Sciatic nerve (tissue), 2 donors: ENCODE results near the gene GPR18. TPM values are rescaled to one million over a fixed set of nuclear protein-coding genes. Genes with fewer than 3 reads are reported as not detected.
A peak's percentile ranks its signal among the peaks of the same experiment; 100 is the strongest.

Experiments
- ATAC-seq: fragments of 200-7000 bp; cut with Tn5 transposase; one replicate; pipeline ENCODE4 v1.9.1; 2020; ENCODE audit warnings: mild to moderate bottlenecking, moderate library complexity
- DNase-seq: peaks from one replicate; pipeline ENCODE4 v3.0.0-alpha.2; 2020; ENCODE audit warnings: low spot score
- intact Hi-C: fragments of 100-400 bp; cut with DNase I; formaldehyde crosslinking; loops from one replicate; pipeline ENCODE4 v1.14.2; 2022
- total RNA-seq: library from RNA; stranded (reverse); fragmentation: NEBNext Ultra II Directional; extraction: Animal tissue kit (Norgen Biotek cat#: 25700); gene quantifications from one replicate; pipeline ENCODE4 v1.2.1, GENCODE V29; 2021
- donor health status: DM: no; HTN: no; CAD: no.
- donor health status: DM: no; HTN: no; CAD: no.

Gene GPR18
- total RNA-seq, 1 donor from 2014 or later: not detected

DNA sequence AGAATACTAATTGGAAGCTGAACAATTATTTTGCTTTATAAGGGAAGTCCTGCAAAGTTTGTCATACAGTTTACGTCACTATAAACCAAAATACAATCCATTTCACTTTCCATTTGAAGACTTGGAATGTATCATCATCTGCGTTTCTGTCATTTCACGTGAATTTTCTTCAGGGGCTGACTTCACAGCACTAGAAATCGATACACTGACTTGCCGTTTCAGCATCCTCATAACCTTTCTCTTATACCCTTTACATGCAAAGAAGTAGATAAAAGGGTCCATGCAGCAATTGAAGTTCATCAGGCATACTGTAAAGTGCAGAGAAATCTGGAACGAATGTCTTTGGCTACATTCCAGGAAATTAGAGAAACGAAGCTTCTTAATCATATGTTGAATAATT is 36.8 kb upstream of the GPR18 start:
- intact Hi-C loops: no loop called here
- DNase-seq: no peak
- ATAC-seq: no peak

- ATAC-seq (no peak), DNase-seq (no peak)
- intact Hi-C loops: no loop called here
These were observed 36.0 kb upstream of the GPR18 start for GRCh38 chr13:99294198-99294597.

GRCh38 chr13:99293178-99293577 is 35.0 kb upstream of the GPR18 start:
- ATAC-seq (peak; percentile 26), DNase-seq (no peak)
- intact Hi-C loops: no loop called here

- ATAC-seq (no peak), DNase-seq (no peak)
- intact Hi-C loops: no loop called here
These were observed 32.7 kb upstream of the GPR18 start for GRCh38 chr13:99290894-99291293.

DNA sequence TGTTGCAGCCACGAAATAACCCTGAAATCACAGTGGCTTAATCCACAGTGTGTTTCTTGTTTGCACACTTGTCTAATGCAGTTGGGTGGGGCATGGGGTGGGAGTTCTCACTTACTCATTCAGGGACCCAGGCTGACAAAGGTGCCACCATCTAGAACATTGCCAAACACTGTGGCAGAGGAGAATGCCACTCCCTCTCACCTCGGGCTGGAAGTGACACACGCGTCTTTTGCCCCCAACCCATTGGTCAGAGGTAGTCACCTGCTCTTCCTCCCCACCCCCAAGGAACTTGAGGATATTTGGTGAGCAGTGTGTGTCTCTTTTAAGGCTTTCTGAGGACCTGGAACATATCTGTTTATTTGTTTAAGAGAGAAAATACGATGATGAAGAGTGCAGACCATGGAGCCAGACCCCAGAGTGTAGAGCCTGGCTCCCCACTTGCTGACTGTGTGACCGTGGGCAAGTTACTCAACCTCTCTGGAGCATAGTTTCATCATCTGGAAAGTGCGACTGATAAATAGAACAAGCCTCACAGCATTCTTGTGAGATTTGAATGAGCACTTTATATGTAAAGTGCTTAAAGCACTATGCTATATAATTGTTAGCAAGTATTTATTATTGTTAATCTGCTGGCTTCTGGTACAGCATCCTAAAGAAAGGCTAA is 31.6 kb upstream of the GPR18 start:
- ATAC-seq (no peak), DNase-seq (no peak)
- intact Hi-C loops: no loop called here

DNA sequence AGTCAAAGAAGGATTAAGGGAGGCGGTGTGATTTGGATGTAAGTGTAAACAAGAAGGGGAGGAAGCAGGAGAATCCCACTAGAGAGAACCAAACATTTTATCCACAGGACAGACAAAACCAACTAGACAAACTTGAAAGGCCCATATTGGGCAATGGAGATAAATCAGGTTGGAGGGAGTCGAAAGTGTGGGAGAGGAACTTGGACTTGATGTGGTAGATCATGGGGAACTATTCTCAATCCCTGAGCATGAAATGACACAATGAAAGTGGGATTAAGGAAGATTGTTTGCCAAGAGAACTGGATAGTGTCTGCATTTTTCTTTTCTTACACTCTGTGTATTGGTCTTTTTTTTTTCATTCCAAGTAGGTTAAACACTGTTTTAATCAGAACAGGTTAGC is 31.1 kb upstream of the GPR18 start:
- intact Hi-C loops: no loop called here
- no peak for ATAC-seq
- no peak for DNase-seq

DNA sequence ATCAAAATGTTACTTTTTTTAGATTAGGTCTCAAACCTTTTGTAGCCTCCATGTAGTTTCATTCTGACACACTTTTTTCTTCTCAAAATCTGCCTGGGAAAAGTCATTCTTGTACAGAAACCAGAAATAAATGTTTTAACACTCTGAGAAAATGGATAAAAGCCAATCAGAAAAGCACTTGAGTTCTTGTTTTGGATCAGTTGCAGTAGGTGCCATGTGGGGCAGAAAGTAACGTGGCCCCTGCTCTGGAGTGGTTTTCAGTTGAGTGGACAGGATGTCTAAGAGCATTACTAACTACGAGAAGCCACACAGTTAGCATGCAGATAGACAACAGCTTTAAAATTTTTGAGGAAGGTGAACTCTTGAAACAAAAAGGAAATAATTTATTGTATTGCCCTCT is 29.9 kb upstream of the GPR18 start:
- ATAC-seq (no peak), DNase-seq (no peak)
- intact Hi-C loops: no loop called here

DNA sequence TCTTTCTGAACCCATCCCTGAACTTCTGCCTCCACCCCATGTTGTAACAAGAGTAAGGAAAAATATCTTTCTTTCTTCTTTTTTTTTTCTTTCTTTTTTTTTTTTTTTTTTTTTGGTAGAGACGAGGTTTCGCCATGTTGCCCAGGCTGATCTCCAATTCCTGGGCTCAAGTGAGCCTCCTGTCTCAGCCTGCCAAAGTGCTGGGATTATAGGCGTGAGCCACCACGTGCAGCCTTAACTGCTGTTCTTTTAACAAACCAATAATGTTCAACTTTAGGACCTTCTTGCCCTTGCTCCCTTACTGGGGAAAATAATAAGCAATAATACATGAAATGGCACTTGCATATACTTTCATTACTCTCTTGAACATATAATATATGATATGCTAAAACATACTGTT is 29.4 kb upstream of the GPR18 start:
- DNase-seq: no peak
- ATAC-seq: peak; percentile 30
- intact Hi-C loops: no loop called here

DNA sequence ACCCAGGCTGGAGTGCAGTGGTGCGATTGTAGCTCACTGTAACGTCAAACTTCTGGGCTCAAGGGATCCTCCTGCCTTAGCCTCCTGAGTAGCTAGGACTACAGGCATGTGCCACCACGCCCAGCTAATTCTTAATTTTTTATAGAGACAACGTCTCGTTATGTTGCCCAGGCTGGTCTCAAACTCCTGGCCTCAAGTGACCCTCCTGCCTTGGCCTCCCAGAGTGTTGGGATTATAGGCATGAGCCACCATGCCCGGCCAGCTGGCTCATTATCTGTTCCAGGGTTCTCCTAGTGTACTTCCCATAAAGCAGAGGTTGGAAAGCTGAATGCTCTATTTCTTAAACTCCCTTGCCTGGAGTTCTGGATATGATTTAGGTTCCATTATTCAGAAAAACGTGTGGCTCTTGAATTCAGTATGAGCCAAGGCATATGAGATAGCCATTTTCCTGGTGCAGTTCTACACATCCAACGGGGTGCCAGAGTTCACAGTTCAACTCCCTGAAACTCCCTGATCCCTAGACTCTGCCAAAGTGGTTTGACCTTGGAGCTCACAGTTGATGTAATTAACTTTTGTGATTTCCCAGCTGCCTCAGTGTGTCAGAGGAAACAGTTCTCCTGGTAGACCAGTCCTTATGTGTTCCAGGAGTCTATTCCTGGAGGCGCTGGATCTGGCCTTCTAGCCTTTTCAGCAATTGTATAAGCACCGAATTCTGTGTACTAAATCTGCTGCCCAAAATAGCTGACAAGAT is 27.4 kb upstream of the GPR18 start:
- DNase-seq (no peak), ATAC-seq (peak; percentile 59)
- intact Hi-C loops: no loop called here

- DNase-seq (no peak), ATAC-seq (peak; percentile 33)
- intact Hi-C loops: no loop called here
These were observed 24.4 kb upstream of the GPR18 start for GRCh38 chr13:99282264-99283231.

- ATAC-seq: peak; percentile 90
- peak; percentile 76 for DNase-seq
- intact Hi-C loops: no loop called here
These were observed 23.7 kb upstream of the GPR18 start for GRCh38 chr13:99281811-99282263.

DNA sequence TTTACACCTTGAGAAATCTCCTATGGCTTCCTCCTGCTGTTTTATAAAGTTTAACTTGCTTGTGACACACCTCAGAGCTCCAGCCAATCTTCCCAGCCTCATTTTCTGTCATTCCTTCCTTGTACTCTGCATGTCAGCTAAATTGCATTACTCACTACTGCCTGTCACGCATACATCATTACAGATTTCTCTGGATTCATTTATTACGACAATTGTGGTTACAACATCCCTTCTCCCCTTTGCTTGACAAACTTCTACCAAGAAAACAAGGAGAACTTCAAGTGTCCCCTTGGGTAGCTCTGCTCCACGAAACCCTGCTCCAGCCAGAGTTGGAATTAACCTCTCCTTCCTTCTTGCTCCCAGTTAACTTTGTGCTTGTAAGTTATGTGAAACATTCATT is 22.0 kb upstream of the GPR18 start:
- ATAC-seq: no peak
- intact Hi-C loops: no loop called here
- DNase-seq: no peak

DNA sequence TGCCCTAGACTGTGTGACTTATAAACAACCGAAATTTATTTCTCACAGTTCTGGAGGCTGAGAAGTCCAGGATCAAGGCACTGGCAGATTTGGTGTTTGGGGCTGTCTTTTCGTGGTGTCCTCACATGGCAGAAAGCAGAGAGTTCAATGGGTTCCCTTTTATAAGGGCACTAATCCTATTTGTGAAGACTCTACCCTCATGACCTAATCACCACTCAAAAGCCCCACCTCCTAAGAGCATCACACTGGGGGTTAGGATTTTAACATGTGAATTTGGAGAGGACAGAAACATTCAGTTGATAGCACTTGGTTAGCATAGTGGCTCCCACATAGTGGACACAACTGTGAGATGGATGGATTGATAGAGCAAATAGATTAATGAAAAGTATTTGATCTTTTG is 21.5 kb upstream of the GPR18 start:
- intact Hi-C loops: loop anchor here (10.0 kb wide), 1 partner anchor 1255 kb away; no protein-coding TSS in a partner anchor
- ATAC-seq (no peak), DNase-seq (no peak)

GRCh38 chr13:99278843-99279242 is 20.7 kb upstream of the GPR18 start:
- ATAC-seq: no peak
- intact Hi-C loops: loop anchor here (10.0 kb wide), 1 partner anchor 1254 kb away; no protein-coding TSS in a partner anchor
- no peak for DNase-seq

DNA sequence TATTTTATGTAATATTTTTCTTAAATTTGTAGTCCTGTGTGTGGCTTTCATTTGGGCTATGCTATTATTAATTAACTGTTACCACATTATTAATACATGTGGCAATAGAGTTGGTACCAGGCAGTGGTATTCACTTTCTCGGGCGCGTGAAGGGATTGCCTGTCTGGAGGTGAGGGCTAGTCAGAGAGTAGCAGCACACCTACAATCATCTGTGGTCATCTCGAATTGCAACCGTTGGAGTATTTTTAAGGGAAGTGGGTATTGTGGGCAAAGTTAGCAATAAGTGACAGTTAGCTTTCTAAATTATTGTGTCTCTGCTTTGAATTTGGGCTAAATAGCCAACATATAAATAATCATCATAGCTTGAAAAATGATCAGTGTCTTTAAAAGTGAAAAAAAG is 20.0 kb upstream of the GPR18 start:
- no peak for DNase-seq
- intact Hi-C loops: loop anchor here (10.0 kb wide), 1 partner anchor 1253 kb away; no protein-coding TSS in a partner anchor

GRCh38 chr13:99277629-99278028 is 19.4 kb upstream of the GPR18 start:
- intact Hi-C loops: loop anchor here (10.0 kb wide), 1 partner anchor 1253 kb away; no protein-coding TSS in a partner anchor
- ATAC-seq: no peak
- no peak for DNase-seq

More for the DNA sequence above, 20.0 kb upstream of the GPR18 start:
- no peak for ATAC-seq

- ATAC-seq: no peak
- intact Hi-C loops: loop anchor here (10.0 kb wide), 1 partner anchor 1252 kb away; no protein-coding TSS in a partner anchor
- no peak for DNase-seq
These were observed 18.5 kb upstream of the GPR18 start for GRCh38 chr13:99276706-99277105.

DNA sequence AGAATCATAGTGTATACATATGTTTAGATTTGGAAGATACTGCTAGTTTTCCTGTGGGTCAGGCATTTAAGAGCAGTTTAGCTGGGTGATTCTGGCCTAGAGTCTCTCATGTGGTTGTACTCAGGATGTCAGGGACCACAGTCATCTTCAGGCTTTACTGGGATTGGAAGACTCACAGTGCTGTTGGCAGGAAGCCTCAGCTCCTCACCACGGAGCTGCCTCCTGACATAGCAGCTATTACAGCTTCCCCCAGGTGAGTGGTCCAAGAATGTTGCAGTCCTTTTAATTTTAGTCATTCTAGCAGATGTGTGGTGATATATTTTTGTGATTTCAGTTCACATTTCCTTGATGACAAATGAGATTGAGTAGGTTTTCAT is 16.9 kb upstream of the GPR18 start:
- intact Hi-C loops: loop anchor here (10.0 kb wide), 1 partner anchor 1250 kb away; no protein-coding TSS in a partner anchor
- DNase-seq: no peak
- ATAC-seq: no peak

GRCh38 chr13:99273128-99273527 is 14.9 kb upstream of the GPR18 start:
- DNase-seq: no peak
- ATAC-seq: no peak
- intact Hi-C loops: loop anchor here (10.0 kb wide), 1 partner anchor 1248 kb away; no protein-coding TSS in a partner anchor
